Measurements from ENCODE around the gene RNF144B.

DNA sequence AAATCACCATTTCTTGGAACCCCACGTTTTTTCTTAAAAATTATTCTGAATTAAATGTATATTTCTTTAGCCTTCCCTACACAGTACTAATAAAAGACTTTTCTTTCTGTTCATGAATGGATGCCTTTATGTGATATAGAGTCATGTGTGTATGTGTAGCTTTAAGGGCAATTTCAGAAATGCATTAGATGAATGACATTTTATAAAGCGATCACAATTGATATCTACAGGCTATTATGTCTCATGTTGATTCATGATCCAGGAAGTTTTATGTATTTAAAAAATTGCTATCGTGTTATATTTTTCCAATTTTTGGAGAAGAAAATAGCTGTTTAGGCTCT lies 81.3 kb downstream of the RNF144B start:
- no peak for TF ChIP-seq POLR2A (IDR thresholded peaks at IDR 0.05; ENCODE audit: low read depth, low read length)
- no peak for TF ChIP-seq POLR2AphosphoS5 (IDR thresholded peaks at IDR 0.05; ENCODE audit: low read depth, low read length)

Measured in GM12891 (cell line).